Measurements from ENCODE around the gene LMOD1. TPM values are rescaled to one million over a fixed set of nuclear protein-coding genes. Genes with fewer than 3 reads are reported as not detected.

The LMOD1 gene
- 14.5 and 22.3 TPM in 2 replicates for total RNA-seq (ENCODE audit: low replicate concordance)

GRCh38 chr1:201946224-201946908 is at the start of gene LMOD1:
TSS of gene LMOD1 (minus strand) at chr1:201946548. CDS start at chr1:201946340, 208 bp downstream.
- DNase-seq (ENCODE audit: low read depth), result peak; percentile 90
- TF ChIP-seq, protein P1, sequence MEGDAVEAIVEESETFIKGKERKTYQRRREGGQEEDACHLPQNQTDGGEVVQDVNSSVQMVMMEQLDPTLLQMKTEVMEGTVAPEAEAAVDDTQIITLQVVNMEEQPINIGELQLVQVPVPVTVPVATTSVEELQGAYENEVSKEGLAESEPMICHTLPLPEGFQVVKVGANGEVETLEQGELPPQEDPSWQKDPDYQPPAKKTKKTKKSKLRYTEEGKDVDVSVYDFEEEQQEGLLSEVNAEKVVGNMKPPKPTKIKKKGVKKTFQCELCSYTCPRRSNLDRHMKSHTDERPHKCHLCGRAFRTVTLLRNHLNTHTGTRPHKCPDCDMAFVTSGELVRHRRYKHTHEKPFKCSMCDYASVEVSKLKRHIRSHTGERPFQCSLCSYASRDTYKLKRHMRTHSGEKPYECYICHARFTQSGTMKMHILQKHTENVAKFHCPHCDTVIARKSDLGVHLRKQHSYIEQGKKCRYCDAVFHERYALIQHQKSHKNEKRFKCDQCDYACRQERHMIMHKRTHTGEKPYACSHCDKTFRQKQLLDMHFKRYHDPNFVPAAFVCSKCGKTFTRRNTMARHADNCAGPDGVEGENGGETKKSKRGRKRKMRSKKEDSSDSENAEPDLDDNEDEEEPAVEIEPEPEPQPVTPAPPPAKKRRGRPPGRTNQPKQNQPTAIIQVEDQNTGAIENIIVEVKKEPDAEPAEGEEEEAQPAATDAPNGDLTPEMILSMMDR (IDR thresholded peaks at IDR 0.05; ENCODE audit: insufficient read depth, low read length), result no peak
- H3K4me3 ChIP-seq (ENCODE audit: low read depth, low read length), result peak within 1 kb of the TSS; percentile 70

DNA sequence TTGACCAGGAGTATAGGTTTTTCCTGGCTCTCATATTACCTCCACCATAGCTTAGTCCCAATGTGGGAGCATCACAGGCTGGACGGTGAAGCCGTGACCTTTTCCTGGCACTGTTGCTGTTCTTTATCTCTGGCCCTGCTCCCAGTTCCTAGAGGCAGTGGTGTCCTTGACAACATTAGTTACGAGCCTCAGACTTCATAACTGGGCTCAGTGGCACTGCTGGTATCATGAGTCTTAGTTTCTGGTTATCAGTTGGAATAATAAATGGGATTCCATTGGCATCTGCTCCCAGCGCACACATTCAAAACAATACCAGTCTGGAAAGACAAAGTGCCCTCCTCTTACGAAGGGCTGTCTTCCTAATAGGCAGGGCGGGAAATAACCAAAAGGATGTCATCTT is 44.1 kb upstream of the LMOD1 start:
- peak; percentile 13 for DNase-seq (ENCODE audit: low read depth)
- TF ChIP-seq, protein P1 (IDR thresholded peaks at IDR 0.05; ENCODE audit: insufficient read depth, low read length), result no peak
- H3K4me3 ChIP-seq (ENCODE audit: low read depth, low read length), result no peak overlapping the region

DNA sequence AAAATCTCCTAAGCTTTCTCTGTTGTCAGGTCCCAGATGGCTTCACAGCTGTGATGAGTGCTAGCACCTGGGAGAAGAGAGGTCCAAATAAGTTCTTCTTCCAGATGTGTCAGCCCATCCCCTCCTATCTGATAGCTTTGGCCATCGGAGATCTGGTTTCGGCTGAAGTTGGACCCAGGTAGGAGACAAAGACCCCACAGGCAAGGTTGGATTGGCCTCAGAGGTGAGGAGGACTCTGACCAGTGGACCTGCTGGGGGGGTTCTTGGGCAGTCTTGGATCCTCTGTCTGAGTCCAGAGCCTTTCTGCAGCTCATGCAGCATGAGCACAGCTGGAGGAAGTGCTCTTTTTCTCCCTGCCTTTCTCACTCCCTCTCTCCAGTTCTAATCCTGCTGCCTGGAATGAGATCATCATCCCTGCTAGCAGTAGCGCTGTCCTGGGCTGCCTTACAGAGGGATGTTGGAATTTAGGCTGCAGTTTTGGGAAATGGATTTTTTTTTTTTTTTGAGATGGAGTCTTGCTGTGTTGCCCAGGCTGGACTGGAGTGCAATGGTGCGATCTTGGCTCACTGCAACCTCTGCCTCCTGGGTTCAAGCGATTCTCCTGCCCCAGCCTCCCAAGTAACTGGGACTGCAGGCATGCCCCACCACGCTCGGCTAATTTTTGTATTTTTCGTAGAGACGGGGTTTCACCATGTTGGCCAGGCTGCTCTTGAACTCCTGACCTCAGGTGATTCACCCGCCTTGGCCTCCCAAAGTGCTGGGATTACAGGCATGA is 43.2 kb upstream of the LMOD1 start:
- no peak for DNase-seq (ENCODE audit: low read depth)
- no peak overlapping the region for H3K4me3 ChIP-seq (ENCODE audit: low read depth, low read length)
- TF ChIP-seq, protein P1 (IDR thresholded peaks at IDR 0.05; ENCODE audit: insufficient read depth, low read length), result no peak

- no peak overlapping the region for H3K4me3 ChIP-seq (ENCODE audit: low read depth, low read length)
- no peak for DNase-seq (ENCODE audit: low read depth)
- TF ChIP-seq, protein P1 (IDR thresholded peaks at IDR 0.05; ENCODE audit: insufficient read depth, low read length), result no peak
Observed at GRCh38 chr1:201988601-201989000, 42.3 kb upstream of the LMOD1 start.

DNA sequence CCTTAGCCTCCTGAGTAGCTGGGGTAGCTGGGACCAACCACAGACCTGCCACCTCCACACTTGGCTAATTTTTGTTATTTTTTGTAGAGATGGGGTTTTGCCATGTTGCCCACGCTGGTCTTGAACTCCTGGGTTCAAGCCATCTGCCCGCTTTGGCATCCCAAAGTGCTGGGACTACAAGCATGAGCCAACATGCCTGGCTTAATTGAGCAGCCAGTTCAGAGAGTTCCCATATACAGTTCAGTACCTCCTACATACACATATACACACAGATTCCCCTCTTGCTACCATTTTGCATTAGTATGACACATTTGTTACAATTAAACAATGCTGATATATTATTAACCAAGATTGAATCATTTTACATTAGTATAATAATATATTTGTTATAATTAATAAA is 39.0 kb upstream of the LMOD1 start:
- TF ChIP-seq, protein P1 (IDR thresholded peaks at IDR 0.05; ENCODE audit: insufficient read depth, low read length), result no peak
- no peak overlapping the region for H3K4me3 ChIP-seq (ENCODE audit: low read depth, low read length)
- DNase-seq (ENCODE audit: low read depth), result no peak

GRCh38 chr1:201984446-201984845 is 38.1 kb upstream of the LMOD1 start:
- TF ChIP-seq, protein P1 (IDR thresholded peaks at IDR 0.05; ENCODE audit: insufficient read depth, low read length), result no peak
- DNase-seq (ENCODE audit: low read depth), result no peak
- no peak overlapping the region for H3K4me3 ChIP-seq (ENCODE audit: low read depth, low read length)
